Hepatic stellate cell (primary cell): Measurements from ENCODE around the gene ZBTB46.

Experiments used
- DNase-seq: peaks from one replicate; pipeline ENCODE4 v3.0.0; 2011; ENCODE audit warnings: low spot score

The ZBTB46 gene

DNA sequence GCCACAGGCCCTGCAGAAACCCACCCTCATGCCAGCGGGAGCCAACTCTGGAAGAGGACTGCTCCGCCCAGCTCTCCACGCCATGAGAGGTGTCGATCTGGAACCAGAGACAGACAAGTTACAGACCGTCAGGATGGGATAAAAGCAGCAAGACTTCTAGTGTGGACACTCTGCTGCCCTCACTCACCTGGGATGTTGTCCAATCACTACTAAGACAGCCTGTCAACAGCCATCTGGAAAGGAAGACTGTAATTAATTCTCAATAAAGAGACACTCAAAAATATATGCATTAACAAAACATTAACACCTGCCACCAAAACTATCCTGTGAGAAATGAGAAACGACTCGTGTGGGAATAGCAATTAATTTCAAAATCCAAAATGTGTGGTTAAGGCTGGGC lies 63.2 kb downstream of the ZBTB46 start:
- DNase-seq, result no peak

DNA sequence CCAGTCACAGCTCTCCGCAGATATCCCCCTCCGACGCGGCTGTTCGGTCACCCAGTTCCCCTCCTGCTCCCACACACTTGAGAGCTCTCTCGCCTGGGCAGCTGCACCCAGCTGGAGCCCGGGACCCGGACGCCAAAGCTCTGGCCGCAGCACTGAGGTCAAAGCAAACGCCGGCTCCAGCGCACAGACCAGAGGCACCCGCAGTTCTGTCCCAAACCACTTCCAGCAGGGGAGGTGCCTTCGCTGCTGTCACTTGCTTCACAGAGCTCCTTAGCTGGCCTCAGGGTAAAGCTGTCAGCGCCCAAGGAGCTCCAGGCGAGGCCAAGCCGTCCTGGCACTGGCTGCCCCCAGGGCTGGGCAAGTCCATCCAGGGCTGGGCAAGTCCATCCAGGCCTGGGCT lies 63.6 kb downstream of the ZBTB46 start:
- no peak for DNase-seq

DNA sequence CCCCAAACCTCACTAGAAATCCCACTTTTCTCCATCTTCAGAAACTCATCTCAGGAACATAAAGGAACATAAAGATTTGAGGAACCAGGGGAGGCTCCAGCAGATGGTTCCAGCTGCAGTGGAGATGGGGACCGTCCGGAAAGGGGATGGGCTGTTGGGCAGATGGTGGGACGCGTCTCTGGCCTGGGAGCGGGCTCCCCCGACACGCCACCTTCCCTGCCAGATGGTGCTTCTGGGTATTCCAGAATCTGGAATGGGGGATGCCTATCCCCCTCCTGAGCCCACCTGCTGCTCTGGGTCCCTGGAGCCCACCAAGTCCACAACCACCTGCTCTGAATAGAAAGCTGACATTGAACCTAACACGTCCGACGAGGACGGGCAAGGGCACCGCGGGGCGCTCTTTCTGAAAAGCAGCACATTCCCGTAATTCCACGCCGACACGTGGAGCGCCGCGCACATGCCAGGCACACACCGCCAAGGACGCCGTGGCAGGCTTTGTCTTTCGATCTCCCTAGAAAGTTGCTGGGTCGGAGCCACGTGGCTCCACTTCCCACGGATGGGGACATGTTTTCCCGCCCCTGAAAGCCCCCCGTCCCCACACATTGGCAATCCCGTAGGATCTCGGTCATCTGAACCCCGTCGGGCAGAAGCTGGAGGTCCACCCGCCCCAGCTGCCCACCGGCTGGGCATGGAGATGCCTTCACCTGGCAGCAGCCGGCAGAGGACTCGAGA lies 64.2 kb downstream of the ZBTB46 start:
- DNase-seq, result no peak

DNA sequence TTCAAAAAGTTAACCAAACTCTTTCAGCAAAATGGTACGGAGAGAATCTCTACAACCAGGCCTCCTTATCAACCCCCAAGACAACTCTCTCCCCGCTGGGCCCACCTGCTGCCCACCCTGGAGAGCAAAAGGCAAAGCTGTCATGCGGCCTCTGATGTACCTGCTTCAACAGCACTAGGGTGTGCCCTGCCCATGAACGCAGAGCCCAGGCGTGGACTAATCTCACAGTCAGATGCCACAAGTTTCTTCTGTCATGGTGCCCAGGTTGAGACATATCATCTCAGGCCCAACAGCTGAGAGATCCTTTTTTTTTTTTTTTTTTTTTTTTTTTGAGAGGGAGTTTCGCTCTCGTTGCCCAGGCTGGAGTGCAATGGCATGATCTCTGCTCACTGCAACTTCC lies 65.2 kb downstream of the ZBTB46 start:
- no peak for DNase-seq

DNA sequence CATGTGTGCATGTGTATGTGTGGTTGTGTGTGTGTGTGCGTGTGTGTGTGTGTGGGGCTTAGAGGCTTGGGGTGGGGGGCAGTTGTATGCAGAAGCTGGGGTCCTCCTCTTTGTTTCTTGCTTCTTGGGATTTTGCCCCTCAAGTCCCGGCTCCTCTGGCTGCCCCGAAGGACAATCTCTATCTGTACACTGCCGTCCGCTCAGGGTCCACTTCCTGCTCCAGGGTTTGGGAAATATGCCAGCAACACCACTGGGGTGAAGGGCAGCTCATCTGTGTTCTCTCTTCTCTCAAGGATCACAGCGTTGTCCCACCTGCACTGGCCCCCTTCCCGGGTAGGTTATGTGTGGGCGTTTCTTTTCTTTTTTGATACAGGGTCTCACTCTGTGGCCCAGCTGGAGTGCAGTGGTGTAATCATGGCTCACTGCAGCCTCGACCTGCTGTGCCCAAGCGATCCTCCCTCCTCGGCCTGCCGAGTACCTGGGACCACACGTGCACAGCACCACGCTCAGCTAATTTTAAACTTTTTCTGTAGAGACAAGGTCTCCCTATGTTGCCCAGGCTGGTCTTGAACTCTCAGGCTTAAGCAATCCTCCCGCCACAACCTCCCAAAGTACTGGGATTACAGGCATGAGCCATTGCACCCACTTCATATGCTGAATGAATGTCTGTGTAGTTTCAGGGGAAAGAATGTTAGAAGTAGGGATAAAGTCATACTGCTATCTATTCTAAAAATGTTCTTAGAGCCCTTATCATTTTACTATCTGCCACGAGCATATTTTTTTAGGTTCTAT lies 65.8 kb downstream of the ZBTB46 start:
- no peak for DNase-seq

GRCh38 chr20:63759377-63759901 lies 71.6 kb downstream of the ZBTB46 start:
- DNase-seq, result no peak

DNA sequence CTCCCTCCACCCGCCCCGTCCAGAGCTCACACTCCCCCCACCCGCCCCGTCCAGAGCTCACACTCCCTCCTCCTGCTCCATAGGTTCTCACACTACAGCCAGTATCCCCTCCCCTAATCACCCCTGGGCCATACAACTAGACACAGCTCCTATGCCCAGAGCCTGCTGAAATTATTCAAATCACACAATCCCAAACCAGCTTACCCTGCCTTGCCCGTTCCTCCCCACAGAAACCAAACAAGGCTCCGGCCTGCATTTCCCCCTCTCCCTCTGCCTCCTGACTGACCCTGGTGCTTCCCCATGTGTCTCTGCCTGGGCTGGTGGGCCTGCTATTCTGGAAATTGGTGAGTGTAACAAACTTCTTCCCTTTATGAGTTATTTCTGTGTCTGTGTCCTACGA lies 72.9 kb downstream of the ZBTB46 start:
- no peak for DNase-seq

GRCh38 chr20:63756648-63756991 lies 74.4 kb downstream of the ZBTB46 start:
- DNase-seq, result no peak

- DNase-seq, result no peak
Observed at GRCh38 chr20:63755933-63756647, 75.0 kb downstream of the ZBTB46 start.

DNA sequence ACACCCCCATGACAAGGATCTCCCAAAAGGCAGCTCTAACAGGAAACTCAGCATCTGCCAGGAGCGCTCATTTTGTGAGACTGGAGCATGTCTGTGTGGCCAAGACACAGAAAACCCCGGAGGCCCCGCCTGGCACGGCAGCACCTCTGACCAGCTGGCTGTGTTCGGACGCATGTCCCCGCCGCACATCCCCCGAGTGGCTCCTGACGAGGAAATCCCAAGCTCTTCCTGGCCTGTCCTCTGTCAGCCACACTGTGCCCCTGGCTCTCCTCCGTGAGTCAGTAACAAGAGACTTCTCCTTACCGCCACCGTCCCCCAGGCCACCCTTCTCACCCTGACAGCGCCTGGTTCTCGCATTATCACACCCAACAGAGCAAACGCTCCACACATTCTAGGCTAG lies 77.1 kb downstream of the ZBTB46 start:
- no peak for DNase-seq

DNA sequence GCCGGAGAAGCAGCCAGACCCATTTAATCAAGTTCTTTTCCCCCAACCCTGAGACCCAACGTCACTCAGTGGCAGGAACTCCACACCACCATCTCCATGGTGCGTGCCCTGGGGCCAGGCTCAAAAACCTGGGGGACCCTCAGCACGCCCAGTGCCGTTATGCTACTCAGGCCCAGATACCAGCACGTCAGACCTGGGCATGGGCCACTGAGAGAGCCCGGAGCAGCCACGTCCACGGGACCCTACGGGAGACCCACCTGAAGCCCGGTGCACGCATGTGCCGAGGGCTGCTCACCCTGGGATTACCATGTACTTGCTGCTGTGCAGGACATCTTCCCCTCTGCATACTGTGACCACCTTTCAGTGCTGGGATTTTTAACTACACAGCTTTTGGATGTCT lies 77.7 kb downstream of the ZBTB46 start:
- DNase-seq, result no peak

DNA sequence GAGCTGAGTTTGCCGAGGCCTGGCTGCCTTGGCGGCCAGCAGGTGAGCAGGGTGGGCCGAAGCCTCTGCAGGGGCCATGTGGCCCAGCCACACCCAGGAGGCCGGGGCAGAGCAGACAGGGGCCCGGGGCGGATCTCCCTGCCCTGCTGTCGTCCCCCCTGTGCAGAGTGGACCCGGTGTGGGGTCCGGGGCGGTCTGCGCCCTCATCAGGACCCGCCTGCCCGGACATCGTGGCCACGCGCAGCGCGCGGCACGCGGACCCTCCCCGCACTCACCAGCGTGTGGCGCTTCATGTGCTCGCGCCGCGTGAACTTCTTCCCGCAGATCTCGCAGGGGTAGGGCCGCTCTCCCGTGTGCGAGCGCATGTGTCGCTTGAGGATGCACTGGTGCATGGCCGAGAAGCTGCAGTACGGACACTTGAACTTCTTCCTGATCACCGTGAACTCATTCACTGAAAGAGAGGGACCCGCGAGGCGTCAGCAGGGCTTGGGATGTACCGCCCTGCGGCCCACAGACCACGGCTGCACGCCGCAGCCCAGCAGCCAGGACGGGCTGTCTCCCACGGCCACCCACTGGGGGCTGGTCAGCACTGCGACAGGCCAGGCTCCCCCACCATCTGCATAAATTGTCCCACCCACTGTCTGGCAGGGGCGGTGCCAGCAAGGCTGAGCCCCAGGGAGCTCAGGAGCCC lies 78.5 kb downstream of the ZBTB46 start:
- no peak for DNase-seq

DNA sequence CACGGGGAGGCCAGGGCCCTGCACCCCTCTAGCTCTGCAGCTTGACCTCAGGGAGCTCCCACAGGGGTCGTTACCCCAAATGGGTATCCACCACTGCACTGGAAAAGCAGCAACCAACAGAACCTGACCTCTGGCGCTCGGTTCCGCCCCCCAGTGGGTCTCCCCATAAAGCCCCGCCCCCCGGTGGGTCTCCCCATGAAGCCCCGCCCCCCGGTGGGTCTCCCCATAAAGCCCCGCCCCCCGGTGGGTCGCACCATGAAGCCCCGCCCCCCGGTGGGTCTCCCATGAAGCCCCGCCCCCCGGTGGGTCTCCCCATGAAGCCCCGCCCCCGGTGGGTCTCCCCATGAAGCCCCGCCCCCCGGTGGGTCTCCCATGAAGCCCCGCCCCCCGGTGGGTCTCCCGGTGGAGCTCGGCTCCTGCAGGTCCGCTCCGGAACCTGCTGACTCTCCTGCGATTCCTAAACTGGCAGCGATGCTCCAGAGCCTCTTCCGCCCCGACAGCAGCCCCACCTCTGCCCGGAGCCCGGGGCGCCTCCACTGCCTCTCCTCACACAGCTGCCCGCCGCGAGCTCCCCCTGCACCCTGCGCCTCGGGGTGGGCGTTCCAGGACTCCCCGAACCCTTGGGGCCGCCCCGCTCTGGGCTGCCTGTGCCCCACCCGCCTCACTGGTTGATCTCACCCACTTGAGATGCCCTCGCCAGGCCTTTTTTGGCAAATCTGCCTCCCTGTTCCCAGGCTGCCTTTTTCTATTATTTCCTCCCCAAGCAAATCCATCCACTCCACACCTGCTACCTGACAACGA lies 79.4 kb downstream of the ZBTB46 start:
- no peak for DNase-seq

GRCh38 chr20:63750807-63751470 lies 80.1 kb downstream of the ZBTB46 start:
- no peak for DNase-seq

GRCh38 chr20:63749597-63750508 lies 81.2 kb downstream of the ZBTB46 start:
- no peak for DNase-seq

DNA sequence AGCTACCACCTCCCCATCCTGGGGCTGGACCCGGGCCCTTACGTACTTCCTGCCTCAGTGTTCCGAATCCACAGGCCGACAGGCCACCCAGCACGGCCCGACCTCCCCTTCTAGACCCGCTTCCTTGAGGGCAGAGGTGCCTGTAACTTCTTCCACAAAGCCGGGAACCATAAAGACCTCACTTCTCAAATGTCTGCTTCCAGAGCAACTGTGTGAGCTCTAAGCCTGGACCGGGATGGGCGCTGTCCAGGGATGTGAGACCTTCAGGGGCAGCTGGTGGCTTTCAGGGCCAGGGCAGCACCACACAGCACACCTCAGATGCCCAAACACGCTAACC lies 82.2 kb downstream of the ZBTB46 start:
- no peak for DNase-seq

DNA sequence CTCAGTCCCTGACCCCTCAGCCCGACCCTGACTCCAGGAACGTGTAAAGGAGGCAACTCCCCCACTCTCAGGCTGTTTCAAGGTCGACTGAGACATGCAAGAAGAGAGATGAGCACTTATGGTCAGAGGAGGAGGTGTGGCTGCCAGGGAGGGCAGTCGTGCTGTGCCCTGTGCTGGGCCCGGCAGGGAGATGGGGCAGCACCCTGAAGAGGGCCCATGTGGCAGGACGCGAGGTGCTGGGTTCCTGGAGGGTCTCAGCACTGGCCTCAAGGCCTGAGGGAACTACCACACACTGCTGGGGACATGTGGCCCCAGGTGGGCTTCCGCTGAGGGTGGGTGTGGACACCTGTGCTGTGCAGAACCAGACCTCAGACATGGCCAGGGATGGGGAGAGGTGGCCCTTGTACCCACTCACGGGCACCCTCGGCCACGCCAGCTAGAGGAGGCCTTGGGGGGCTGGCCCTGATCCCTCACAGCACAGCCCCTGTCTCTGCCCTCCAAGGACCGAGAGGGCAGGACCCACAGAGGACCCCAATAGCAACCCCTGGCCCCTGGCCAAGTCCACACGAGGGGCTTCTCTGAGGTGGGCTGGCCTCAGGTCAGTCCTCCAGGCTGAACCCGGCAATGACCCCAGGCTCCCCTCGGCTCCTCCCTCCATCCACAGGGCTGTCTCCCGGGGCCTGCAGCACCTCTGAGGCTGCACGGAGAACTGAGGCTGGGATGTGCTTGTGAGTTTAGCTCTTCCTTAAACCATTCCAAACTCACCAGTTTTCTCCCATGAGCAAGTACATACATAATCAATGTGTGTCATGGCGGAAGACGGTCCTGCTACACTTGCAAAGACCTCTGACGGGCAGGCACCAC lies 82.8 kb downstream of the ZBTB46 start:
- DNase-seq, result no peak

DNA sequence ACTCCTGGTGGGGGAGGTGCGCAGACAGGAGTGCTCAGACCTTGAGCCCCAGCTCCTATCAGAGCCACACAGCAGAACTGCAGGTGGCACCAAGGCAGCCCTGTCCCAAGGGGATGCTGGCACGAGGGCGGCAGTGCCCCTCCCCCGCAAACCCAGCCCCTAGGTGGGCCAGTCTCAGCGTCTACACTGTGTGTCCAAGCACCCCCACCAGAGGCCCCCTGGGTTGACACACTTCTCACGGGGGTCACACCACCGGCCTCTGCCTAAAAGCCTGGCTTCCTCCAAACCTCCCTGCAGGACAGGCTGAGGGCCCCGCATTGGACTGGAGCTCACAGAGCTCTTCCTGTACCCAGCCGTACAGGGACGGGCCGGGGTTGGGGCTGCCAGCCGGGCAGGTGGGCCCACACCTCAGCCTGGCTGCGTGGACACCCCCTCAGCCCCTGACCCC lies 83.4 kb downstream of the ZBTB46 start:
- DNase-seq, result no peak
